GM23248 (cell line): ENCODE results near the gene CLDN20. TPM values are rescaled to one million over a fixed set of nuclear protein-coding genes. Genes with fewer than 3 reads are reported as not detected.

Experiments
- DNase-seq: peaks from one replicate; pipeline ENCODE4 v3.0.0-alpha.2; 2015
- H2AFZ ChIP-seq: fragments of 200-600 bp; sonication (generic); 2 replicates; pipeline ENCODE4 v1.6.1; 2016; ENCODE audit warnings: antibody characterized with exemption
- H3F3A ChIP-seq: fragments of 200-600 bp; sonication (generic); 2 replicates; pipeline ENCODE4 v1.6.1; 2016; ENCODE audit warnings: mild to moderate bottlenecking, antibody characterized with exemption, mixed run types; ENCODE audit not compliant: insufficient read depth
- H3K27ac ChIP-seq: fragments of 200-600 bp; sonication (generic); 2 replicates; pipeline ENCODE4 v1.5.1; 2016; ENCODE audit warnings: mild to moderate bottlenecking
- H3K27me3 ChIP-seq: fragments of 200-600 bp; sonication (generic); replicated peaks from 2 replicates; pipeline ENCODE4 v1.6.1; 2016; ENCODE audit warnings: mild to moderate bottlenecking; ENCODE audit not compliant: insufficient read depth
- H3K36me3 ChIP-seq: fragments of 200-600 bp; sonication (generic); 2 replicates; pipeline ENCODE4 v1.6.1; 2016; ENCODE audit warnings: low read depth, mild to moderate bottlenecking
- H3K4me1 ChIP-seq: fragments of 200-600 bp; sonication (generic); 2 replicates; pipeline ENCODE4 v1.6.1; 2016; ENCODE audit warnings: mild to moderate bottlenecking; ENCODE audit not compliant: insufficient read depth
- H3K4me2 ChIP-seq: fragments of 200-600 bp; sonication (generic); one replicate; pipeline ENCODE4 v1.6.1; 2016; ENCODE audit warnings: mild to moderate bottlenecking; ENCODE audit not compliant: unreplicated experiment
- H3K4me3 ChIP-seq: fragments of 200-600 bp; sonication (generic); 2 replicates; pipeline ENCODE4 v1.5.1; 2016; ENCODE audit warnings: mild to moderate bottlenecking
- H3K79me2 ChIP-seq: fragments of 200-600 bp; sonication (generic); 2 replicates; pipeline ENCODE4 v1.6.1; 2016; ENCODE audit warnings: mild to moderate bottlenecking; ENCODE audit not compliant: insufficient read depth
- H3K9ac ChIP-seq: fragments of 200-600 bp; sonication (generic); 2 replicates; pipeline ENCODE4 v1.6.1; 2016; ENCODE audit warnings: mild to moderate bottlenecking
- H3K9me2 ChIP-seq: fragments of 200-600 bp; sonication (generic); 2 replicates; pipeline ENCODE4 v1.6.1; 2016; ENCODE audit warnings: mixed run types, mild to moderate bottlenecking, moderate library complexity; ENCODE audit not compliant: insufficient read depth
- H3K9me3 ChIP-seq: fragments of 200-600 bp; sonication (generic); one replicate; pipeline ENCODE4 v1.6.1; 2017; ENCODE audit warnings: low read depth
- H4K20me1 ChIP-seq: fragments of 200-600 bp; sonication (generic); 2 replicates; pipeline ENCODE4 v1.6.0; 2016; ENCODE audit not compliant: insufficient read depth
- EZH2 ChIP-seq: fragments of 200-600 bp; sonication (generic); IDR thresholded peaks from 2 replicates; pipeline ENCODE4 v1.6.1; 2018; ENCODE audit warnings: antibody characterized with exemption, mild to moderate bottlenecking; ENCODE audit not compliant: insufficient read depth, poor library complexity, severe bottlenecking
- EZH2phosphoT487 ChIP-seq: fragments of 200-600 bp; sonication (generic); IDR thresholded peaks from 2 replicates; pipeline ENCODE4 v1.6.1; 2018; ENCODE audit warnings: antibody characterized with exemption, moderate library complexity, mild to moderate bottlenecking, low read depth; ENCODE audit not compliant: insufficient read depth
- WGBS, 2 experiments: methylation state at CpG; one replicate each; pipeline ENCODE4 v1.1.6; 2015 to 2017; ENCODE audit warnings: low lambda C conversion rate in 2 of 2, low coverage in 1 of 2; ENCODE audit errors: missing lambda C conversion rate in 2 of 2; 5-methylcytosine and 5-hydroxymethylcytosine counted together
- in situ Hi-C: fragments of 300-500 bp; cut with MboI; formaldehyde crosslinking; loops from 2 replicates; pipeline ENCODE4 v1.15.0; 2020
- polyA plus RNA-seq: library from polyadenylated mRNA; unstranded; fragments of >200 nt; fragmentation: Nextera tagmentation; extraction: Ambion mirVana; gene quantifications from 2 replicates; pipeline ENCODE4 v1.2.1, GENCODE V29; 2016
- total RNA-seq: library from RNA; depleted of rRNA; stranded (reverse); fragments of >200 nt; shearing (Covaris generic); gene quantifications from 2 replicates; pipeline ENCODE4 v1.2.3, GENCODE V29; 2014

CLDN20 gene
- total and polyA plus RNA-seq, 2 experiments from 2014 or later = not detected

DNA sequence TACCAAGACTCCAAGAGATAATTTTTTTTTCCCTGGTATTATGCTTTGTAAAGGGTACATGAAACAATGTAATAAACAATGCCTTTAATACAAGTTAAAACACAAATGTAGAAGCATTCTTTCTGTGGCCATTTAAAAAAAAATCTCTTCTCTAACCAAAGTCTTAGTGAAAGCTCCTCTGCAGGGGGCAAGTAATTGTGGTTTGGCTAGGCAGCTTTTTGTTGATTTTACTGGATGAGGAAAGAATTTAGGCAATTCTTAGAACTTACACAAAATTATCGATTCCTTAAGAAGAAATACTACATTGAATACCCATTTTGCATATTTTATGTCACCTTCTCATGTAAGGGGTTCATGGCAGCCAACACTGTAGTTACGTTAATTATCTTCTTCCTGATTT is 38.1 kb downstream of the CLDN20 start:
- WGBS, 2 experiments = 68 to 76% methylated on average over 2 of the region's 2 CpGs
- no peaks in the 10 kb centered on the region for H3K79me2 ChIP-seq
- H3K9me2 ChIP-seq = no peaks in the 10 kb centered on the region
- in situ Hi-C loops = no loop called here
- H4K20me1 ChIP-seq = no peaks in the 10 kb centered on the region
- peak; percentile 8 for DNase-seq
- no peaks in the 10 kb centered on the region for H3K4me1 ChIP-seq
- no peaks in the 10 kb centered on the region for H3K9me3 ChIP-seq
- no peak overlapping the region for H3K9ac ChIP-seq
- no peaks in the 10 kb centered on the region for H3K27me3 ChIP-seq
- H3K36me3 ChIP-seq = peaks cover 4% of the 10 kb centered on the region; the same call in 1 of the 2 replicates
- H3K27ac ChIP-seq = no peak overlapping the region
- TF ChIP-seq EZH2 (no peak), EZH2phosphoT487 (no peak)
- H2AFZ ChIP-seq = no peak overlapping the region
- no peak overlapping the region for H3K4me3 ChIP-seq
- H3F3A ChIP-seq = no peaks in the 10 kb centered on the region
- H3K4me2 ChIP-seq = no peak overlapping the region

DNA sequence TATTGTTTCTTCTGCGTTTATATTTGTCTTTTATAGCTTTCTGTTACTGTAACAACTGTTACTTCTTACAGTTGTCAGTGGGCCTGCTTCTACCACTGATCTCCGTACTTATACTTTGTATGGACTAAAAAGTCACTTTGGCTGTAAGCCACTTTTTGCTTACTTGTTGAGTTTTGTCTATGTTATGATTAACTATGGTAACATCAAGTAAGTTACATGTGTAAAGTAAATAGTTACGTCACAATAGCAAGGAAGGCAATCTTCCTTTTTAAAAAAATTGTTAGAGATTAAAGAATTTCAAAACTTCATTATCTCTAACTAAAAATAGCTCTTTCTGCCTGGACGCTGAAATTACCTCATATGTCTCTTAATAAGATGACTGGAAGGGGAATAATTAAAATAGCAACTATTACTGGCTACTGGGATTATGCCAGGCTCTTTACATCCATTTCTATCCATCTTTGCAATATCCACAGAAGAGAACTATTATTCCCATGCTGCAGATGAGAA is 39.6 kb downstream of the CLDN20 start:
- Histone ChIP-seq H3K9ac (no peak overlapping the region), H3K27ac (no peak overlapping the region), H3K4me3 (no peak overlapping the region), H3K9me2 (no peaks in the 10 kb centered on the region), H3K9me3 (no peaks in the 10 kb centered on the region), H3F3A (no peaks in the 10 kb centered on the region), H3K4me1 (no peaks in the 10 kb centered on the region), H2AFZ (no peak overlapping the region), H3K79me2 (no peaks in the 10 kb centered on the region), H3K4me2 (no peak overlapping the region), H3K27me3 (no peaks in the 10 kb centered on the region), H3K36me3 (no peaks in the 10 kb centered on the region; the same call in 1 of the 2 replicates), H4K20me1 (no peaks in the 10 kb centered on the region)
- in situ Hi-C loops = no loop called here
- DNase-seq = no peak
- WGBS, 2 experiments = 98% methylated on average over 4 of the region's 4 CpGs
- TF ChIP-seq EZH2 = no peak
- no peak for TF ChIP-seq EZH2phosphoT487

DNA sequence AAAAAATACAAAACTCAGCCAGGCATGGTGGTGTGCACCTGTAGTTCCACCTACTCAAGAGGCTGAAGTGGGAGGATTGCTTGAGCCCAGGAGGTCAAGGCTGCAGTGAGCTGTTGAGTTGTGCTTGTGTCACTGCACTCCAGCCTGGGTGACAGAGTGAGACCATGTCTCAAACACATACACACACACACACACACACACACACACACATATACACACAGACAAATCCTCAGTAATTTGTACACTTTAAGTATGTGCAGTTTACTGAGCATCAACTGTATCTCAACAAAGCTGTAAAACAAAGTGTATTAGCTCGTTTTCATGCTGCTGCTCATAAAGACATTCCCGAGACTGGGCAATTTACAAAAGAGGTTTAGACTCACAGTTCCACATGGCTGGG is 43.1 kb downstream of the CLDN20 start:
- H3K79me2 ChIP-seq = no peaks in the 10 kb centered on the region
- H3K9me3 ChIP-seq = no peaks in the 10 kb centered on the region
- peaks cover 13% of the 10 kb centered on the region; the same call in 1 of the 2 replicates for H3F3A ChIP-seq
- in situ Hi-C loops = no loop called here
- H3K9ac ChIP-seq = no peak overlapping the region
- H3K27me3 ChIP-seq = no peaks in the 10 kb centered on the region
- no peak overlapping the region for H3K4me2 ChIP-seq
- no peaks in the 10 kb centered on the region for H3K9me2 ChIP-seq
- H2AFZ ChIP-seq = no peak overlapping the region
- TF ChIP-seq EZH2 (no peak), EZH2phosphoT487 (no peak)
- H3K36me3 ChIP-seq = no peaks in the 10 kb centered on the region
- 91 to 93% methylated on average over 2 of the region's 2 CpGs for WGBS, 2 experiments
- no peak overlapping the region for H3K4me3 ChIP-seq
- peaks cover 11% of the 10 kb centered on the region for H3K4me1 ChIP-seq
- no peak for DNase-seq
- H3K27ac ChIP-seq = no peak overlapping the region
- no peaks in the 10 kb centered on the region for H4K20me1 ChIP-seq

DNA sequence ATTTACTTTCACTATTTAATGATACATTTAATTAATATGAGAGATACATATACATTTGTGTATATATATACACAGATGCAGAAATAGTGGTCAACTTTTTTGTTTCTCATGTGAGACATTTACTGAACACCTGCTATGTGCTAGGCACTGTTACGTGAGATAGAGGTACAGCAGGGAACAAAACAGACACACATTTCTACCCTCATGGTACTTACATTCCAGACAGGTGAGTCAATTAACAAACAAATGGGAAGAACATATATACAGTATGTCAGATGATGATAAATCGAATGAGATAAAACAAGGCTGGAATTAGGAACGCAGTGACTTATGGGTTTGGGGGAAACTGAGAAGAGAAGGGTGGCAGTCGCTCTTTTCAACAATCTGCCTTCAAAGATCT is 45.3 kb downstream of the CLDN20 start:
- H3K9ac ChIP-seq = no peak overlapping the region
- H3K9me2 ChIP-seq = no peaks in the 10 kb centered on the region
- H3K27ac ChIP-seq = no peak overlapping the region
- H3K4me1 ChIP-seq = peaks cover 11% of the 10 kb centered on the region
- no peaks in the 10 kb centered on the region for H3K27me3 ChIP-seq
- H3K36me3 ChIP-seq = no peaks in the 10 kb centered on the region
- 95 to 96% methylated on average over 4 of the region's 4 CpGs for WGBS, 2 experiments
- in situ Hi-C loops = no loop called here
- H3F3A ChIP-seq = peaks cover 13% of the 10 kb centered on the region; the same call in 1 of the 2 replicates
- no peaks in the 10 kb centered on the region for H3K9me3 ChIP-seq
- H3K4me3 ChIP-seq = no peak overlapping the region
- H3K79me2 ChIP-seq = peaks cover 10% of the 10 kb centered on the region
- no peak overlapping the region for H3K4me2 ChIP-seq
- H4K20me1 ChIP-seq = no peaks in the 10 kb centered on the region
- no peak for DNase-seq
- H2AFZ ChIP-seq = no peak overlapping the region
- no peak for TF ChIP-seq EZH2phosphoT487
- TF ChIP-seq EZH2 = no peak

DNA sequence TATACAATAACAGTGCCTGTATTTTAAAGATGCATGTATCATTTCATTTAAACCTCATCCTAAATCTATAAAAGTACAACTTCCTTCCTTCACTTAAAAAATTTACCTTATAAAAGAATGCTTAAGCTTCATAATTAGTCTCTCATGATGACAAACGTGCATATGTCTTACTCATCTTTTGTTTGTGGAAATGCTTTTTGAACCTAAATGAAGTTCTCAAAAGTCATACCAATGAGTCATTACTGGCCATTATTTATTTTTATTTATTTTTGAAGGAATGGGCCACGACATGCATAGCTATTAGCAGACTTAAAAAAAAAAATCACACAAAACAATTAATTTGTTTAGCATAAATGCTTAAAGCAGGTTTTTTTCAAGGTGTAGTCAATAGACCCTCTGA is 46.8 kb downstream of the CLDN20 start:
- H3K36me3 ChIP-seq = no peaks in the 10 kb centered on the region
- no peak overlapping the region; the same call in 1 of the 2 replicates for H3K27ac ChIP-seq

More for the DNA sequence above, 46.8 kb downstream of the CLDN20 start:
- in situ Hi-C loops = no loop called here
- no peak overlapping the region for H3K9ac ChIP-seq
- H3K9me3 ChIP-seq = no peaks in the 10 kb centered on the region
- TF ChIP-seq EZH2phosphoT487 (no peak), EZH2 (no peak)
- no peaks in the 10 kb centered on the region for H3K9me2 ChIP-seq
- peaks cover 14% of the 10 kb centered on the region for H3K4me1 ChIP-seq
- peaks cover 10% of the 10 kb centered on the region for H3K79me2 ChIP-seq
- H3F3A ChIP-seq = peaks cover 18% of the 10 kb centered on the region; the same call in 1 of the 2 replicates
- H4K20me1 ChIP-seq = no peaks in the 10 kb centered on the region
- H3K27me3 ChIP-seq = no peaks in the 10 kb centered on the region
- peak overlapping the region; percentile 33 for H3K4me2 ChIP-seq
- H3K4me3 ChIP-seq = no peak overlapping the region
- 7 to 12% methylated on average over 2 of the region's 2 CpGs for WGBS, 2 experiments
- peak; percentile 58 for DNase-seq
- H2AFZ ChIP-seq = no peak overlapping the region
